Kidney tubule cell (primary cell): ENCODE results near the gene ARHGEF37.
"Not testable (repeated sequence)": the region's sequence is repeated elsewhere in the genome, so short reads cannot be mapped to it uniquely, and the experiment has no call there.

Source experiments
- DNase-seq: peaks from one replicate; pipeline ENCODE4 v3.0.0-alpha.2; 2018; ENCODE audit warnings: low spot score

ARHGEF37 gene

GRCh38 chr5:149567226-149567625, 14.1 kb upstream of the ARHGEF37 start:
- DNase-seq: no peak

GRCh38 chr5:149572170-149572569, 9.1 kb upstream of the ARHGEF37 start:
- no peak for DNase-seq

GRCh38 chr5:149572576-149573231, 8.6 kb upstream of the ARHGEF37 start:
- no peak for DNase-seq

GRCh38 chr5:149575131-149575530, 6.2 kb upstream of the ARHGEF37 start:
- no peak for DNase-seq

- DNase-seq: no peak
Observed at GRCh38 chr5:149576021-149576420, 5.3 kb upstream of the ARHGEF37 start.

- DNase-seq: no peak
Observed at GRCh38 chr5:149578896-149579295, 2.4 kb upstream of the ARHGEF37 start.

GRCh38 chr5:149580808-149581191, 498 bp upstream of the ARHGEF37 start:
- DNase-seq: no peak

- DNase-seq: peak; percentile 42
Observed at GRCh38 chr5:149581931-149582768, 852 bp downstream of the ARHGEF37 start.

GRCh38 chr5:149583394-149583793, 2.1 kb downstream of the ARHGEF37 start:
- DNase-seq: no peak

GRCh38 chr5:149584121-149584520, 2.8 kb downstream of the ARHGEF37 start:
- DNase-seq: no peak

- no peak for DNase-seq
Observed at GRCh38 chr5:149585910-149586309, 4.6 kb downstream of the ARHGEF37 start.

GRCh38 chr5:149586708-149587318, 5.5 kb downstream of the ARHGEF37 start:
- peak; percentile 64 for DNase-seq

GRCh38 chr5:149588936-149589335, 7.6 kb downstream of the ARHGEF37 start:
- DNase-seq: no peak

- no peak for DNase-seq
Observed at GRCh38 chr5:149593370-149593769, 12.1 kb downstream of the ARHGEF37 start.

GRCh38 chr5:149594206-149594895, 13.1 kb downstream of the ARHGEF37 start:
- DNase-seq: no peak

GRCh38 chr5:149595105-149595504, 13.8 kb downstream of the ARHGEF37 start:
- DNase-seq: peak; percentile 50

- peak; percentile 40 for DNase-seq
Observed at GRCh38 chr5:149596712-149597111, 15.4 kb downstream of the ARHGEF37 start.

- no peak for DNase-seq
Observed at GRCh38 chr5:149597618-149598017, 16.3 kb downstream of the ARHGEF37 start.

- not testable (repeated sequence) for DNase-seq
Observed at GRCh38 chr5:149598234-149598633, 16.9 kb downstream of the ARHGEF37 start.

- DNase-seq: no peak
Observed at GRCh38 chr5:149598966-149599365, 17.7 kb downstream of the ARHGEF37 start.

GRCh38 chr5:149599375-149599774, 18.1 kb downstream of the ARHGEF37 start:
- DNase-seq: no peak

GRCh38 chr5:149600932-149601331, 19.6 kb downstream of the ARHGEF37 start:
- no peak for DNase-seq
